GM23338 (cell line): ENCODE measurements around the gene AMDHD1.

Source experiments
- CREB1 ChIP-seq: fragments of 250-450 bp; sonication (Bioruptor Pico); IDR thresholded peaks from 2 replicates; pipeline ENCODE4 v1.5.0; 2020; ENCODE audit warnings: low read depth, mild to moderate bottlenecking, moderate library complexity
- CTCF ChIP-seq, 2 experiments: fragments of 200-600 bp in 1 of 2; sonication (generic) in 1 of 2; conservative IDR thresholded peaks; 2 replicates each; pipeline versions ENCODE4 v1.5.1 to v1.6.1; 2016 to 2017; ENCODE audit warnings: antibody characterized with exemption in 2 of 2, low read depth in 2 of 2, mild to moderate bottlenecking in 2 of 2, moderate library complexity in 1 of 2
- ETS1 ChIP-seq: IDR thresholded peaks from 2 replicates; pipeline ENCODE4 v1.6.1; 2016; ENCODE audit warnings: antibody characterized with exemption
- EZH2 ChIP-seq: fragments of 200-600 bp; sonication (generic); IDR thresholded peaks from one replicate; pipeline ENCODE4 v1.8.0; 2017; ENCODE audit warnings: antibody characterized with exemption, mild to moderate bottlenecking, low read depth; ENCODE audit not compliant: unreplicated experiment
- EZH2phosphoT487 ChIP-seq: fragments of 200-600 bp; sonication (generic); IDR thresholded peaks from one replicate; pipeline ENCODE4 v1.8.1; 2018; ENCODE audit warnings: antibody characterized with exemption; ENCODE audit not compliant: unreplicated experiment
- POLR2AphosphoS5 ChIP-seq: IDR thresholded peaks from 2 replicates; pipeline ENCODE4 v1.6.1; 2016; ENCODE audit warnings: antibody characterized with exemption, low read depth
- REST ChIP-seq: IDR thresholded peaks from one replicate; pipeline ENCODE4 v1.6.1; 2018; ENCODE audit warnings: antibody characterized with exemption; ENCODE audit not compliant: unreplicated experiment
- ZNF114 ChIP-seq: fragments of 250-450 bp; sonication (Bioruptor Pico); IDR thresholded peaks from 2 replicates; pipeline ENCODE4 v1.5.0; 2020; ENCODE audit warnings: mild to moderate bottlenecking, moderate library complexity
- ZNF331 ChIP-seq: fragments of 250-450 bp; sonication (Bioruptor Pico); IDR thresholded peaks from 2 replicates; pipeline ENCODE4 v1.5.0; 2020; ENCODE audit warnings: low read depth, mild to moderate bottlenecking, moderate library complexity

- no peak for TF ChIP-seq EZH2
- TF ChIP-seq CTCF (conservative IDR thresholded peaks at IDR 0.05; ENCODE audit: low read depth in 2 of 2): no peak
- no peak for TF ChIP-seq REST
- TF ChIP-seq CREB1 (CRISPR knock-in tag): no peak
- TF ChIP-seq ETS1: no peak
- no peak for TF ChIP-seq POLR2AphosphoS5
- no peak for TF ChIP-seq EZH2phosphoT487
- no peak for TF ChIP-seq ZNF114
- TF ChIP-seq ZNF331 (CRISPR knock-in tag): no peak
Measured at GRCh38 chr12:95944108-95944704, 1.1 kb downstream of the AMDHD1 start.
